ENCODE data around the gene IFNGR2. TPM values are rescaled to one million over a fixed set of nuclear protein-coding genes. Genes with fewer than 3 reads are reported as not detected.

IFNGR2 gene
- total RNA-seq, 2 donors from 2014 or later, result 88.1 to 122 TPM

GRCh38 chr21:33398361-33398760 is 4.9 kb upstream of the IFNGR2 start:
- no peaks in the 10 kb centered on the region for H3K4me1 ChIP-seq (replicated peaks)
- WGBS, result 86% methylated on average over 5 of the region's 5 CpGs
- H3K27me3 ChIP-seq (replicated peaks; ENCODE audit: insufficient read depth), result no peaks in the 10 kb centered on the region
- no peaks in the 10 kb centered on the region for H3K36me3 ChIP-seq
- no peak for TF ChIP-seq POLR2AphosphoS5 (IDR thresholded peaks at IDR 0.05)
- TF ChIP-seq POLR2A (IDR thresholded peaks at IDR 0.05), result no peak
- no peak for TF ChIP-seq CTCF (IDR thresholded peaks at IDR 0.05)
- H3K27ac ChIP-seq, result no peak overlapping the region
- DNase-seq (ENCODE audit: low spot score), result no peak
- no peaks in the 10 kb centered on the region for H3K9me3 ChIP-seq
- H3K4me3 ChIP-seq, result no peak overlapping the region
- intact Hi-C loops (cut with DNase I), result no loop called here

GRCh38 chr21:33401630-33401992 is 1.6 kb upstream of the IFNGR2 start:
- intact Hi-C loops (cut with DNase I), result no loop called here
- no peak for TF ChIP-seq POLR2A (IDR thresholded peaks at IDR 0.05)
- no peak for TF ChIP-seq CTCF (IDR thresholded peaks at IDR 0.05)
- TF ChIP-seq POLR2AphosphoS5 (IDR thresholded peaks at IDR 0.05), result no peak
- H3K9me3 ChIP-seq, result no peaks in the 10 kb centered on the region
- no peak for DNase-seq (ENCODE audit: low spot score)
- no peaks in the 10 kb centered on the region for H3K4me1 ChIP-seq (replicated peaks)
- no peak overlapping the region for H3K27ac ChIP-seq
- H3K36me3 ChIP-seq, result no peaks in the 10 kb centered on the region
- H3K27me3 ChIP-seq (replicated peaks; ENCODE audit: insufficient read depth), result no peaks in the 10 kb centered on the region
- no peak overlapping the region for H3K4me3 ChIP-seq
- 75% methylated on average over 6 of the region's 6 CpGs for WGBS

DNA sequence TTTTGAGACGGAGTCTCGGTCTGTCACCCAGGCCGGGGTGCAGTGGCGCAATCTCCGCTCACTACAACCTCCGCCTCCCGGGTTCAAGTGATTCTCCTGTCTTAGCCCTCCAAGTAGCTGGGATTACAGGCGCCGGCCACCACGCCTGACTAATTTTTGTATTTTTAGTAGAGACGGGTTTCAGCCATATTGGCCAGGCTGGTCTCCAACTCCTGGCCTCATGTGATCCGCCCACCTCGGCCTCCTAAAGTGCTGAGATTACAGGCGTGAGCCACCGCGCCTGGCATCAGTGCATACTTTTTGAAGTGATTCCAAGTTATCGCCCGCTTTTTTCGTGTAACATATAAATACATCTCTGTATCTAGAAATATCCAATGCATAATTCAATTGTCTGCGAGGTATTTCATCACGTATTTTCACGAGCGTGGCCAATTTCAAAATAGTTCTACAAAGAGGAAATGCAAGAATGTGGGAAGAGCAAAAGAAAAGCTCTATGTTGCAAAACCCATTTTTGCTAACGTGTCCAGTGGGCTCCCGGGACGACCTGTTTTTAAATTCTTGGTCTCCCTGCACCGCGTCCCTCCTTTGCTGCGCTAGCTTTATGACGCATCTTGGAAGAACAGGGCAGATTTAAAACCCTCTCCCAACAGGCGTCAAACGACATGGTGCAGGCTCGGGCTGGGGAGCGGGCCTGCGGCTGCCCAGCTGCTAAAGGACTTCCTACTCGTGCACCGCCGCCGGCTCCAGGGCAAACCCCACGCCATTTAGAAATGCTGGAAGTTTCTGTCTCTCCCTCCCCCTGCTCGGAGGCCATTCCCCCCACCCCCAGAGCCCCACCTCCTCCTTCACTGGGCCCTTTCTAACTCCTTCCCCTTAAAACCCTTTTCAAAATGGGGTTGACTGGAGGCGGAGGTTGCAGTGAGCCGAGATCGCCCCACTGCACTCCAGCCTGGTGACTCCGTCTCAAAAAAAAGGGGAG is 923 bp upstream of the IFNGR2 start:
- Histone ChIP-seq H3K4me1 (replicated peaks) (no peaks in the 10 kb centered on the region), H3K9me3 (no peaks in the 10 kb centered on the region), H3K36me3 (no peaks in the 10 kb centered on the region), H3K27me3 (replicated peaks; ENCODE audit: insufficient read depth) (no peaks in the 10 kb centered on the region), H3K27ac (peak overlapping the region; percentile 92 to 95), H3K4me3 (peak overlapping the region; percentile 70 to 77)
- DNase-seq (ENCODE audit: low spot score), result peak; percentile 46
- no peak for TF ChIP-seq POLR2A (IDR thresholded peaks at IDR 0.05)
- no peak for TF ChIP-seq CTCF (IDR thresholded peaks at IDR 0.05)
- TF ChIP-seq POLR2AphosphoS5 (IDR thresholded peaks at IDR 0.05), result peak; percentile 41
- intact Hi-C loops (cut with DNase I), result no loop called here
- 44% methylated on average over 43 of the region's 45 CpGs for WGBS

DNA sequence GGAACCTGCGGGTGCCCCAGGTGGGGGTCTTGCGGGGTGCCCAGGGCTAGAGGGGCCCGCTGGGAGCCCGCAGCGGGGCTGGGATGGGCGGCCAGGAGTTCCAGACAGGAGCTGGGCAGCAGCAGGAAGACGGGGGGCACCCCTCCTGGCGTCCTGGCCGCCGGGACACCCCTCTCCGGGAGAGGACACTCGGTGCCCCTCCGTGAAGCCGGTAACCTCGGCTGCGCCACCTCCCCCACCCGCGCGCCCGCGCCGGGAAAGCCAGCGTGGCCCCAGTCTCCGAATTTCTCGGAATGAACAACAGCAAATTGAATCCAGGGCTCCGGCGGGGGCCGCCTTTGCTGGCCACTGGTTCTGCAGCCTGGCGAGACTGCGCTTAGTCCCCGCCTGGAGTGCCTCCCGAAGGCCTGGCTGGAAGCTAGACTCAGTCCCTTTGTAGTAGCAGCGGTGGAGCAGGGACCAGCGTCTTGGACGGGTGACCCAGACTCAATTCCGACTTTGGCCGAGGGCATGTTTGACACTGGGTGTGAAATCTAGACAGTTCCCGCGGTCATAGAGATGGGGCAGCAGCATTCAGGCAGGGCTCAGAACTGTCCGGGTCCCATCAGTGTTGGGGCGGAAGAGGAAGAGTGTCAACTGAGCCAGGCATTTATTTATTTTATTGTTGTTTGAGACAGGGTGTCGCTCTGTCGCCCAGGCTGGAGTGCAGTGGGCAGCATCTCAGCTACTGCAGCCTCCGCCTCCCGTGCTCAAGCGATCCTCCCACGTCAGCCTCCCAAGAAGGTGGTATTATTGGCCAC is 773 bp downstream of the IFNGR2 start:
- TF ChIP-seq POLR2A (IDR thresholded peaks at IDR 0.05), result peak; percentile 52
- TF ChIP-seq POLR2AphosphoS5 (IDR thresholded peaks at IDR 0.05), result no peak
- TF ChIP-seq CTCF (IDR thresholded peaks at IDR 0.05), result peak in 1 of 4 experiments; percentile 2
- no peaks in the 10 kb centered on the region for H3K36me3 ChIP-seq
- H3K27ac ChIP-seq, result peak overlapping the region; percentile 92 to 95
- peak overlapping the region; percentile 70 to 77 for H3K4me3 ChIP-seq
- H3K4me1 ChIP-seq (replicated peaks), result no peaks in the 10 kb centered on the region
- intact Hi-C loops (cut with DNase I), result no loop called here
- peak; percentile 49 for DNase-seq (ENCODE audit: low spot score)
- WGBS, result 1% methylated on average over 46 of the region's 47 CpGs
- H3K9me3 ChIP-seq, result no peaks in the 10 kb centered on the region
- no peaks in the 10 kb centered on the region for H3K27me3 ChIP-seq (replicated peaks; ENCODE audit: insufficient read depth)
